A172 (cell line): Measurements from ENCODE around the gene LDAH. TPM values are rescaled to one million over a fixed set of nuclear protein-coding genes. Genes with fewer than 3 reads are reported as not detected.
A peak's percentile ranks its signal among the peaks of the same experiment; 100 is the strongest.
"Not testable (repeated sequence)": the region's sequence is repeated elsewhere in the genome, so short reads cannot be mapped to it uniquely, and the experiment has no call there.

Experiments used
- DNase-seq: peaks from one replicate; pipeline ENCODE4 v3.0.0-alpha.2; 2015; ENCODE audit warnings: low spot score
- total RNA-seq: library from RNA; depleted of rRNA; stranded (reverse); fragments of >200 nt; shearing (Covaris generic); gene quantifications from 2 replicates; pipeline ENCODE4 v1.2.3, GENCODE V29; 2014

LDAH gene
- total RNA-seq, 1 experiment from 2014 or later, result 25.0 TPM

DNA sequence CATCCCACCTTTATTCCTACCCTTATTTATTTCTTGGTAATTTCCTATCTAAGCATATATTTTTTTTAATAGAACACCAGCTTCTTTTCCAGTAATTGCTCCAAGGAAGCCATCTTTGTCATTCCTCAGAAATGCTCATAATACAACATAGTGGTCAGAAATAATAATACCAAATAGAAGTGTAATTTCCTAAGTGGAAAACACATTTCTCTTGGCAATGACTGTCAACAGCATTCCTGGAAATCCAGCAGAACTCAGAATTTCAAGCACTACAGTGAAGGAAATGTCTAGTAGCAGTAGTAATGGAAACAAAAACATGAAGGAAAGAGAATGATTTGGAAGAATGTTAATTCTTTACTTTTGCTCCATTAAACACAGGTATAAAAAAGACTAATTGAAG, 99.4 kb downstream of the LDAH start:
- no peak for DNase-seq

- DNase-seq, result no peak
These were observed 100.2 kb downstream of the LDAH start for GRCh38 chr2:20722592-20723240.

GRCh38 chr2:20717641-20718040, 105.3 kb downstream of the LDAH start:
- no peak for DNase-seq

GRCh38 chr2:20716164-20716563, 106.7 kb downstream of the LDAH start:
- DNase-seq, result not testable (repeated sequence)

GRCh38 chr2:20714412-20714811, 108.5 kb downstream of the LDAH start:
- DNase-seq, result not testable (repeated sequence)

DNA sequence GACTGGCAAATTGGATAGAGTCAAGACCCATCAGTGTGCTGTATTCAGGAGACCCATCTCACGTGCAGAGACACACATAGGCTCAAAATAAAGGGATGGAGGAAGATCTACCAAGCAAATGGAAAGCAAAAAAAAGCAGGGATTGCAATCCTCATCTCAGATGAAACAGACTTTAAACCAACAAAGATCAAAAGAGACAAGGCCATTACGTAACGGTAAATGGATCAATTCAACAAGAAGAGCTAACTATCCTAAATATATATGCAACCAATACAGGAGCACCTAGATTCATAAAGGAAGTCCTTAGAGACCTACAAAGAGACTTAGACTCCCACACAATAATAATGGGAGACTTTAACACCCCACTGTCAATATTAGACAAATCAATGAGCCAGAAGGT, 109.3 kb downstream of the LDAH start:
- DNase-seq, result not testable (repeated sequence)

- DNase-seq, result not testable (repeated sequence)
These were observed 111.3 kb downstream of the LDAH start for GRCh38 chr2:20711641-20712040.

DNA sequence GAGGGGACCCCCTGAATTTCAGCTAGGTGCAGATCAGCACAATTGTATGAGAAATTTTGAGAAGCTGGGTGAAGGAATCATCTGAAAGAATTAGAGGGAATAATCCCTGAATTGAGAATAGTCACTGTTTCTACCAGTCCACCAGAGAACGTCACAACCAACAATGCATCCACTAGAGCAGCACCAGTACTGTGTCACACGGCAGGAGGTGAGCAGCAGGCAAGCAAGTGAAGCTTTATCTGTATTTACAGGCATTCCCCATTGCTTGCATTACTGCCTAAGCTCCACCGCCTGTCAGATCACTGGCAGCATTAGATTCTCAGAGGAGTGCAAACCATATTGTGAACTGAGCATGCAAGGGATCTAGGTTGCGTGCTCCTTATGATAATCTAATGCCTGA, 115.3 kb downstream of the LDAH start:
- no peak for DNase-seq

DNA sequence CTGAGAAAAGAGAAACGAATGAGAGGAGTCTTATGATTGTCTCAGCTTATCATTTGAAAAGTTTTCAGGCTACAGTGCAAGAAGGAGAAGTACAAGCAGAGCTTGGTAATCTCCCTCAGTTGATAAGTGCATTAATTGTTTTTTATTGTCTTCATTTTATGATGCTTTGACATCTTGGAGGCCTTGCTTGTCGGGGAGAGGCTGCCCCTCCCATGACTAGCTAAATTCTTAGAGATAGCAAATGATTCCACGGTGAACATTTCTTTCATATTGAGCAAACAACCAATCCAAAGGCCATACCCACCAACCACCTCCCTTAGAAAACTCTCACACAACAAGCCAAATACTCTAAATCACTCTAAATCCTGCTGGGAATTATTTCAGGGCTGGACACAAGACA, 116.1 kb downstream of the LDAH start:
- no peak for DNase-seq

DNA sequence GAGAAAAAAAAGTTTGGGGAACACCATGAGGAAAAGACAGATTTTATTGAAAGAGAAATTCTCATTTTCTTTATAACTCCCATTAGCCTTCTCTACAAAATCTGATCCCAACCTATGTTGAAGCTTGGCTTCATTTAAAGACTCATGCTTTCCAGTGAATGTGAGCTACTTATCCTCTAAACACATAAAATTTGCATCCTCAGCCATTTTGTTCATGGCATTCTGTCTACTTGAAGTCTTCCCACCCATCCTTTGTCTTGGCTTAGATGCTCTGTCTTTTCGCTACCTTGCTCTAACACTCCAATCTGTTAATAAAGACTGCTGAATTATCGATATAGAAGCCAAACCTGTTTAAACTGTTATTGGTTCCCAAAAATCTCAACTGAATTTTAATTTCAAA, 116.7 kb downstream of the LDAH start:
- no peak for DNase-seq

DNA sequence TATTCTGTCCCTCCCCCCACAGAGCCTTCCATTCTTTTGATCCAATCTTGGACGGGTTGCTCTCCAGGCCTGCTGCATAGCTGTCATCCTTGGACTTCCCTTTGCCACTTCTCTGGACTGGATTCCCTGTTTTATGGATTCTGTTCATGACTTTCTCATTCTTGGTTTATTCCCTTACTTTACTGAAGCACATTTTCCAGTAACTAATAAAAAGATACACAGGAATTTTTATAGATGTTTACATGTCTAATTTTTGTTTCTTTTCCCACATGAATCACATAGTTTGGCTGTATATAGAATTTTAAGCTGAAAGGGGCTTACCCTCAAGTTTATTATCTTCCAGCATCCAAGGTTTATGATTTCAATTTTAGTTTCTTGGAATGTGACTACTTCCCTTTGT, 118.0 kb downstream of the LDAH start:
- DNase-seq, result no peak

GRCh38 chr2:20702563-20702962, 120.3 kb downstream of the LDAH start:
- DNase-seq, result no peak

GRCh38 chr2:20698916-20699613, 123.8 kb downstream of the LDAH start:
- DNase-seq, result peak; percentile 25

- DNase-seq, result no peak
These were observed 125.5 kb downstream of the LDAH start for GRCh38 chr2:20697322-20697934.

- no peak for DNase-seq
These were observed 126.5 kb downstream of the LDAH start for GRCh38 chr2:20696366-20696765.

- DNase-seq, result no peak
These were observed 129.6 kb downstream of the LDAH start for GRCh38 chr2:20693317-20693716.

GRCh38 chr2:20692081-20692480, 130.8 kb downstream of the LDAH start:
- DNase-seq, result no peak

- DNase-seq, result no peak
These were observed 131.7 kb downstream of the LDAH start for GRCh38 chr2:20691076-20691734.

DNA sequence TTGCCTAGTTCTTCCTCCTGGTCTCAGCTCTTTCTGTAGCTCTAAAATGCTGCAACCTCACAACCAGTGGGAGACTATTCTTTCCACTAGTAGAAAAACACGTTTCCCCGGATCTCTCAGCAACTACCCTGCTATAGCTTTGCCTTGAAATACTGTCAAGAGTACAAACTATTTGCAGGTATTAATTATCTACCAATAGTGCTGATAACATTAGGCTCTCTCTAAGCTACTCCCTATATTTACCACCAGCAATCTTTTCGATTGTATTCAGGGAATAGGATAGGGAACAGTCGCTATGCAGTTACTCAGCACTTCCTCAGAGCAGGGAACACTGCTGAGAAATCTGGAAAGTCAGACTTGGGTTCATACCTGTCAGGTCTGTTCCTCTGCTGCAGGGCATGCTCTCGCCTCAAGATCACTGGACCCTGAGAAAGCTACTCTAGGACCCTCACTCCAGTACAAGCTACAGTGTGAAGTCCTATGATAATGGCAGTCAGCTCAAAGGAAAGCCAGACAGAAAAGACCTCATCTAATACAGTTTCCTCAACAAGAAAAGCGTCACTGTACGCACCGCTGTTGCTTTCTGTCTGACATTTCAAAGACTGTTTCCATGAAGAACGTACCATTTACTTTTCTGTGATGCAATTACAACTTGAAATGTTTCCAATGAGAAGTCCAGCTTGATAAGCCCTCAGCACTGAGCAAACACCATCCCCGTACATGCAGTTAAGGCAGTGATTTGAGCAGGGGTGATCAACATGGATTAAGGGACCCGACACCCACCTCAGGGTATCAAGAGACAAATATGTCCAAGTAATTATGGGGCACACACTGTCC, 133.3 kb downstream of the LDAH start:
- no peak for DNase-seq

GRCh38 chr2:20687260-20687832, 135.6 kb downstream of the LDAH start:
- DNase-seq, result no peak

- no peak for DNase-seq
These were observed 138.3 kb downstream of the LDAH start for GRCh38 chr2:20684581-20685063.
